GM12891 (cell line): ENCODE results near the gene SYNM.

ENCODE experiments used
- DNase-seq: peaks from one replicate; pipeline ENCODE4 v3.0.0; 2011; ENCODE audit warnings: low spot score; ENCODE audit not compliant: insufficient read length
- FAIRE-seq: peaks from 2 replicates; lab custom pipeline; 2011; peaks lifted over from hg19 to GRCh38; lab: Jason Lieb, UNC
- PAX5 ChIP-seq: IDR thresholded peaks from 2 replicates; pipeline ENCODE4 v1.6.1; 2011; ENCODE audit warnings: low read length, moderate library complexity, mild to moderate bottlenecking; ENCODE audit not compliant: insufficient read depth, severe bottlenecking
- POLR2A ChIP-seq: IDR thresholded peaks from 2 replicates; pipeline ENCODE4 v1.6.1; 2011; ENCODE audit warnings: low read depth, low read length, control low read depth
- POLR2AphosphoS5 ChIP-seq: IDR thresholded peaks from 2 replicates; pipeline ENCODE4 v1.6.1; 2011; ENCODE audit warnings: low read depth, low read length, control low read depth
- POU2F2 ChIP-seq: IDR thresholded peaks from 2 replicates; pipeline ENCODE4 v1.6.1; 2011; ENCODE audit warnings: low read depth, mild to moderate bottlenecking, control low read depth, low read length, moderate library complexity
- SPI1 ChIP-seq: IDR thresholded peaks from 2 replicates; pipeline ENCODE4 v1.6.1; 2011; ENCODE audit warnings: low read depth, low read length, control low read depth
- TAF1 ChIP-seq: IDR thresholded peaks from 2 replicates; pipeline ENCODE4 v1.6.1; 2011; ENCODE audit warnings: low read depth, low read length, control low read depth

SYNM gene

DNA sequence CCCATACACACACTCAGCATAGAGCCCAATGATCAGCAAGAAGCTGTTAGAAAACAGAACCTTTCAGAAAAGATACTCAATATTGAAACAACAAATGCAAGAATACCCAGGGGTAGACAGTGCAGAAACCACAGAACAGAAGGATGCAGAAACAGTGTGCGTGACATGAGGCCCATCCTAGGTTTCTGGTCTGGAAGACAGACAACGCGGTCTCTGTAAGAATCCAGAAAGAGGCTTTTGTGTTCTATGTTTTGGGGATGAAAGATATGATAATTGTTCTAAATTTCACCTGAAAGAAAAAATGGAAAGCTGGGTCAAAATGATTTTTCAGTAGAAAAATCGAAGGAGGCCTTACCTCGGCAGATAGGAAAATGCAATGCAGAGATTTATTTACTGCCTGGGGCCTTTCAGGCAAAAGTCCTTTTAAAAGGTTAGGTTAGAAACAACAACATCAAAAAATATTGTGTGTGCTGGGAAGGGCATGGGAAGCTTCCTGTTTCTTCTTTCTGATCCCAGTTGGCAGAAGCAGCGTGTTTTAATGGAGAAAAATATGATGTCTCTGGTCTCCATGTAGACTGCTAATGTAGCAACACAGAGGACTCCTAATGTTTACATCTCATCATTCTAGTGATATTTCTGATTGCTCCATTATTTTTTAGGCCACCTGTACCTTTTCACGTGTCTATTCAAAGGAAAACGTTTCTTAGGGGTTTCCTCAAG lies 17.0 kb downstream of the SYNM start:
- DNase-seq (no peak), FAIRE-seq (no peak)
- TF ChIP-seq SPI1 = no peak
- TF ChIP-seq TAF1 = no peak
- TF ChIP-seq POU2F2 = no peak
- TF ChIP-seq POLR2A = no peak
- TF ChIP-seq PAX5 = no peak
- no peak for TF ChIP-seq POLR2AphosphoS5

DNA sequence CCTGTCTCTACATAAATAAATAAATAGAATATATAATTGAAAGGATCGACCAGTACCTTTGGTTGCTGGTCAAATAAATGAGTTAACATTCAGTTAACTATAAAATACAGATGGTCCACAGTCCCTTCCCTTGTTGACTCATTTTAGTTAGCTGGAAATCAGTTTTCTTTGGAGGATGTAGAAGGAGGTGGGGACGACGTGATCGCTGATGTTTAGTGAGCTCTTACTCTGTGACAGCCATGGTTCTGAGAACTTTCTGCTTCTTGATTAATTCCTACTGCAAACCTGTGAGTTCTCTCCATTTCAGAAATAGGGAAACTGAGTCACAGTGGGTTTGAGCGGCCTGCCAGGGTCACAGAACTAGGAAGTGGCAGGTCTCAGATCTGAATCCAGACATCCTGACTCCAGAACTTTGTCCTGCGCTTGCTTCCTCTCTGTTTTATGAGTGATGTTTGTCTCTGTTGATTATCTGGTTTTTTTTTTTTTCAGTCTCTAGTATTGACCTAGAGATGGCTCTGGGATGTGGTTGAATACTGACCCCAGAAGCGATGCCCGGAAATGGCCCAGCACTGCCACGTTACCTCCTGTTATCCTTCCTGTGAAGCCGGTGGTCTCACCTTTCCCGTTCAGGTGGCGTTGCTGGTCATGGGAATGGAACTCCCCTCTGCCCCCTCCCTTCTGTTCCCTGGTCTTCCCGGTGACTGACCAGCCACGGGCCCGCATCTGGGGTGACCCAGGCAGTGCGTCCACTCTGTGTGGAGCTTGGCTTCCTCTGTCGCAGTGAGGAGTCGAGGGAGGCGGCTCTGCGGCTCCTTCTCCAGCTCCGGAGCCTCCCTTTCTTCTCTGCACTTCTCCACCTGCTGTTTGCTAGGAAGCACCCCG lies 18.2 kb downstream of the SYNM start:
- no peak for DNase-seq
- FAIRE-seq = no peak
- no peak for TF ChIP-seq POLR2AphosphoS5
- no peak for TF ChIP-seq POLR2A
- no peak for TF ChIP-seq SPI1
- TF ChIP-seq PAX5 = no peak
- no peak for TF ChIP-seq TAF1
- no peak for TF ChIP-seq POU2F2

- TF ChIP-seq PAX5 (no peak), POLR2A (no peak), POU2F2 (no peak), SPI1 (no peak), POLR2AphosphoS5 (no peak), TAF1 (no peak)
- no peak for DNase-seq
- peak; percentile 43 for FAIRE-seq
Observed at GRCh38 chr15:99123713-99124451, 19.0 kb downstream of the SYNM start.

DNA sequence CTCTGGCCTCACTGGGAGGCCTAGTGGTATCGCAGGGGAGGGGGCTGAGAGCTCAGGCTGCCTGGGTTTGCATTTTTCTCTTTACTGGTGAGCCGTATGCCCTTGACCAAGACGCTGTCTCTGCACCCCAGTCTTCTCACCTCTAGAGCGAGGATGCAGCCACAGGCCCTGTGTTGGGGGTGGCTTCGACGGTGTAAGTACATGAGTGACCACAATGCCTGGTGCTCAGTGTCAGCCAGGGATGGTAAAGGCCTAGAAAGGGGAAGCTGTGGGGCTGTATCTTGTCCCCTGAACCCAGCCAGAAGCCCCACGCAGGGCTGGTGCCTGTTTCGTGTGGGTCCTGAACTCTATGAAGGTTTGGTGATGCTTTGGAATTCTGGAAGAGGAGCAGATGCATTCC lies 19.8 kb downstream of the SYNM start:
- no peak for DNase-seq
- no peak for FAIRE-seq
- no peak for TF ChIP-seq POLR2AphosphoS5
- TF ChIP-seq POU2F2 = no peak
- TF ChIP-seq POLR2A = no peak
- TF ChIP-seq TAF1 = no peak
- no peak for TF ChIP-seq SPI1
- TF ChIP-seq PAX5 = no peak

- no peak for TF ChIP-seq POLR2AphosphoS5
- no peak for TF ChIP-seq POU2F2
- no peak for TF ChIP-seq SPI1
- no peak for TF ChIP-seq POLR2A
- no peak for TF ChIP-seq PAX5
- FAIRE-seq (no peak), DNase-seq (no peak)
Observed at GRCh38 chr15:99125061-99125891, 20.4 kb downstream of the SYNM start.

- no peak for DNase-seq
- TF ChIP-seq PAX5 = no peak
- no peak for TF ChIP-seq POLR2AphosphoS5
- no peak for TF ChIP-seq SPI1
- no peak for TF ChIP-seq TAF1
- no peak for TF ChIP-seq POLR2A
- no peak for TF ChIP-seq POU2F2
- FAIRE-seq = no peak
Observed at GRCh38 chr15:99126131-99126588, 21.3 kb downstream of the SYNM start.

- FAIRE-seq = no peak
- TF ChIP-seq POLR2AphosphoS5 (no peak), TAF1 (no peak), POU2F2 (no peak), PAX5 (no peak), SPI1 (no peak), POLR2A (no peak)
Observed at GRCh38 chr15:99126930-99127329, 22.1 kb downstream of the SYNM start.

GRCh38 chr15:99127773-99128172 lies 22.9 kb downstream of the SYNM start:
- TF ChIP-seq POU2F2 = no peak
- TF ChIP-seq PAX5 = no peak
- no peak for TF ChIP-seq POLR2A
- no peak for TF ChIP-seq POLR2AphosphoS5
- no peak for TF ChIP-seq SPI1
- no peak for TF ChIP-seq TAF1
- FAIRE-seq = no peak
- no peak for DNase-seq

More at GRCh38 chr15:99126930-99127329, 22.1 kb downstream of the SYNM start:
- DNase-seq = no peak
